ENCODE data around the gene ATP6V0C.
A peak's percentile ranks its signal among the peaks of the same experiment; 100 is the strongest.

ATP6V0C gene

GRCh38 chr16:2472488-2472864, 41.3 kb upstream of the ATP6V0C start:
- Histone ChIP-seq H3K9me3 (ENCODE audit: control insufficient read depth, insufficient read depth, low read length) (no peaks in the 10 kb centered on the region), H3K4me1 (ENCODE audit: control insufficient read depth, low read length) (peaks cover 73% of the 10 kb centered on the region), H3K36me3 (ENCODE audit: control insufficient read depth, low read length) (peaks cover 5% of the 10 kb centered on the region), H3F3A (ENCODE audit: control insufficient read depth, insufficient read depth) (peaks cover 12% of the 10 kb centered on the region), H3K27ac (ENCODE audit: low read depth, low read length) (no peak overlapping the region), H3K4me3 (ENCODE audit: low read length) (peak overlapping the region; percentile 97), H3K9me2 (replicated peaks; ENCODE audit: control insufficient read depth, low read length) (no peaks in the 10 kb centered on the region), H3K79me2 (ENCODE audit: control insufficient read depth, low read length) (peaks cover 46% of the 10 kb centered on the region), H4K20me1 (ENCODE audit: control insufficient read depth, insufficient read depth, low read depth, low read length) (peaks cover 14% of the 10 kb centered on the region; the same call in 1 of the 2 replicates), H3K27me3 (ENCODE audit: control insufficient read depth, low read length) (no peaks in the 10 kb centered on the region), H3K4me2 (ENCODE audit: low read length) (peak overlapping the region; percentile 92)
- no peak for TF ChIP-seq EZH2phosphoT487 (IDR thresholded peaks at IDR 0.05; ENCODE audit: borderline replicate concordance, low read length)
- TF ChIP-seq, protein P1, sequence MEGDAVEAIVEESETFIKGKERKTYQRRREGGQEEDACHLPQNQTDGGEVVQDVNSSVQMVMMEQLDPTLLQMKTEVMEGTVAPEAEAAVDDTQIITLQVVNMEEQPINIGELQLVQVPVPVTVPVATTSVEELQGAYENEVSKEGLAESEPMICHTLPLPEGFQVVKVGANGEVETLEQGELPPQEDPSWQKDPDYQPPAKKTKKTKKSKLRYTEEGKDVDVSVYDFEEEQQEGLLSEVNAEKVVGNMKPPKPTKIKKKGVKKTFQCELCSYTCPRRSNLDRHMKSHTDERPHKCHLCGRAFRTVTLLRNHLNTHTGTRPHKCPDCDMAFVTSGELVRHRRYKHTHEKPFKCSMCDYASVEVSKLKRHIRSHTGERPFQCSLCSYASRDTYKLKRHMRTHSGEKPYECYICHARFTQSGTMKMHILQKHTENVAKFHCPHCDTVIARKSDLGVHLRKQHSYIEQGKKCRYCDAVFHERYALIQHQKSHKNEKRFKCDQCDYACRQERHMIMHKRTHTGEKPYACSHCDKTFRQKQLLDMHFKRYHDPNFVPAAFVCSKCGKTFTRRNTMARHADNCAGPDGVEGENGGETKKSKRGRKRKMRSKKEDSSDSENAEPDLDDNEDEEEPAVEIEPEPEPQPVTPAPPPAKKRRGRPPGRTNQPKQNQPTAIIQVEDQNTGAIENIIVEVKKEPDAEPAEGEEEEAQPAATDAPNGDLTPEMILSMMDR (IDR thresholded peaks at IDR 0.05; ENCODE audit: low read depth, low read length, poor library complexity, severe bottlenecking), result no peak

GRCh38 chr16:2472885-2473445, 40.8 kb upstream of the ATP6V0C start:
- Histone ChIP-seq H4K20me1 (ENCODE audit: control insufficient read depth, insufficient read depth, low read depth, low read length) (peaks cover 16% of the 10 kb centered on the region; the same call in 1 of the 2 replicates), H3K4me1 (ENCODE audit: control insufficient read depth, low read length) (peaks cover 70% of the 10 kb centered on the region), H3K4me3 (ENCODE audit: low read length) (peak overlapping the region; percentile 97), H3K9me2 (replicated peaks; ENCODE audit: control insufficient read depth, low read length) (no peaks in the 10 kb centered on the region), H3K9me3 (ENCODE audit: control insufficient read depth, insufficient read depth, low read length) (no peaks in the 10 kb centered on the region), H3K4me2 (ENCODE audit: low read length) (peak overlapping the region; percentile 92), H3K27ac (ENCODE audit: low read depth, low read length) (peak overlapping the region; percentile 50), H3K36me3 (ENCODE audit: control insufficient read depth, low read length) (peaks cover 8% of the 10 kb centered on the region), H3K27me3 (ENCODE audit: control insufficient read depth, low read length) (no peaks in the 10 kb centered on the region), H3K79me2 (ENCODE audit: control insufficient read depth, low read length) (peaks cover 51% of the 10 kb centered on the region), H3F3A (ENCODE audit: control insufficient read depth, insufficient read depth) (peaks cover 12% of the 10 kb centered on the region)
- no peak for TF ChIP-seq EZH2phosphoT487 (IDR thresholded peaks at IDR 0.05; ENCODE audit: borderline replicate concordance, low read length)

DNA sequence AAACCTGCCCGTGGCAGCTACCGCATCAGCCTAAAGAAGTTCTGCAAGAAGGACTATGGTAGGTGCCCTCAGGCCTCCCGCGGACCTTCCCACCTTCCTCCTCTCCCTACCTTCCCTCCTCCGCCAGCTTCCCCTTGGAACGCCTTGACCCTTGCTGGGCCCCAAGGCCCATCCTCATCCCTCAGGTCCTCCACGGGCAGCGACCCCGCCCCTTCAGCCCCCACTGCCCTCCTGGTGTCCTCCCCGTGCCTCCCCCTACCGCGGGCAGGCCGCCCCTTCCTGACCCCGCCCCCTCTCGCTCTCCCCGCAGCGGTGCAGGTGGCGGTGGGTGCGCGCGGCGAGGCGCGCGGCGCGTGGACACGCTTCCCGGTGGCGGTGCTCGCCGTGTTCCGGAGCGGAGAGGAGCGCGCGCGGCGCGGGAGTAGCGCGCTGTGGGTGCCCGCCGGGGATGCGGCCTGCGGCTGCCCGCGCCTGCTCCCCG, 40.3 kb upstream of the ATP6V0C start:
- H3K4me1 ChIP-seq (ENCODE audit: control insufficient read depth, low read length), result peaks cover 65% of the 10 kb centered on the region
- no peaks in the 10 kb centered on the region for H3K9me3 ChIP-seq (ENCODE audit: control insufficient read depth, insufficient read depth, low read length)
- peaks cover 8% of the 10 kb centered on the region for H3K36me3 ChIP-seq (ENCODE audit: control insufficient read depth, low read length)
- peaks cover 12% of the 10 kb centered on the region for H3F3A ChIP-seq (ENCODE audit: control insufficient read depth, insufficient read depth)
- H3K4me2 ChIP-seq (ENCODE audit: low read length), result peak overlapping the region; percentile 92
- peak overlapping the region; percentile 50 for H3K27ac ChIP-seq (ENCODE audit: low read depth, low read length)
- no peaks in the 10 kb centered on the region for H3K27me3 ChIP-seq (ENCODE audit: control insufficient read depth, low read length)
- TF ChIP-seq, protein P1 (IDR thresholded peaks at IDR 0.05; ENCODE audit: low read depth, low read length, poor library complexity, severe bottlenecking), result no peak
- no peak for TF ChIP-seq EZH2phosphoT487 (IDR thresholded peaks at IDR 0.05; ENCODE audit: borderline replicate concordance, low read length)
- no peaks in the 10 kb centered on the region for H3K9me2 ChIP-seq (replicated peaks; ENCODE audit: control insufficient read depth, low read length)
- H3K79me2 ChIP-seq (ENCODE audit: control insufficient read depth, low read length), result peaks cover 57% of the 10 kb centered on the region
- H4K20me1 ChIP-seq (ENCODE audit: control insufficient read depth, insufficient read depth, low read depth, low read length), result peaks cover 20% of the 10 kb centered on the region; the same call in 1 of the 2 replicates
- peak overlapping the region; percentile 97 for H3K4me3 ChIP-seq (ENCODE audit: low read length)

All from DOHH2 (cell line).